Kidney epithelial cell (primary cell): ENCODE results near the gene REXO1. TPM values are rescaled to one million over a fixed set of nuclear protein-coding genes. Genes with fewer than 3 reads are reported as not detected.

Experiments
- DNase-seq: peaks from one replicate; pipeline ENCODE4 v3.0.0-alpha.2; 2010; ENCODE audit warnings: low read depth
- H3K27me3 ChIP-seq: 2 replicates; pipeline ENCODE4 v1.6.0; 2011; ENCODE audit warnings: low read length; ENCODE audit not compliant: control insufficient read depth, insufficient read depth
- H3K36me3 ChIP-seq: 2 replicates; pipeline ENCODE4 v1.5.1; 2011; ENCODE audit warnings: low read length; ENCODE audit not compliant: control insufficient read depth, insufficient read depth
- H3K4me3 ChIP-seq: 2 replicates; pipeline ENCODE4 v1.5.1; 2011; ENCODE audit warnings: low read depth, mild to moderate bottlenecking, control low read depth, low read length
- CTCF ChIP-seq: IDR thresholded peaks from 2 replicates; pipeline ENCODE4 v1.5.1; 2011; ENCODE audit warnings: mild to moderate bottlenecking, moderate library complexity, low read length, control low read depth, inconsistent platforms; ENCODE audit not compliant: insufficient read depth, poor library complexity, severe bottlenecking
- total RNA-seq: library from RNA; depleted of rRNA; stranded (reverse); fragments of >200 nt; gene quantifications from 2 replicates; pipeline ENCODE4 v1.2.3, GENCODE V29; 2015

Gene REXO1
- total RNA-seq, 1 donor from 2014 or later, result 18.8 TPM

GRCh38 chr19:1794424-1795172, 53.7 kb downstream of the REXO1 start:
- Histone ChIP-seq H3K27me3 (peaks cover 22% of the 10 kb centered on the region), H3K4me3 (no peak overlapping the region), H3K36me3 (no peaks in the 10 kb centered on the region)
- no peak for DNase-seq
- no peak for TF ChIP-seq CTCF

GRCh38 chr19:1791879-1792278, 56.4 kb downstream of the REXO1 start:
- no peak overlapping the region for H3K4me3 ChIP-seq
- TF ChIP-seq CTCF, result no peak
- DNase-seq, result no peak
- H3K27me3 ChIP-seq, result peaks cover 33% of the 10 kb centered on the region
- no peaks in the 10 kb centered on the region for H3K36me3 ChIP-seq

- no peak for DNase-seq
- H3K27me3 ChIP-seq, result peaks cover 22% of the 10 kb centered on the region
- no peaks in the 10 kb centered on the region for H3K36me3 ChIP-seq
- H3K4me3 ChIP-seq, result no peak overlapping the region
- no peak for TF ChIP-seq CTCF
Observed at GRCh38 chr19:1790054-1790792, 58.1 kb downstream of the REXO1 start.

GRCh38 chr19:1789261-1790041, 58.8 kb downstream of the REXO1 start:
- no peak for TF ChIP-seq CTCF
- H3K27me3 ChIP-seq, result peaks cover 26% of the 10 kb centered on the region
- no peak for DNase-seq
- no peaks in the 10 kb centered on the region for H3K36me3 ChIP-seq
- no peak overlapping the region for H3K4me3 ChIP-seq

- Histone ChIP-seq H3K4me3 (no peak overlapping the region), H3K36me3 (no peaks in the 10 kb centered on the region), H3K27me3 (peaks cover 35% of the 10 kb centered on the region)
- no peak for TF ChIP-seq CTCF
- no peak for DNase-seq
Observed at GRCh38 chr19:1787116-1787515, 61.2 kb downstream of the REXO1 start.
